Measurements from ENCODE around the gene POLK.
"Not testable (repeated sequence)": the region's sequence is repeated elsewhere in the genome, so short reads cannot be mapped to it uniquely, and the experiment has no call there.

DNA sequence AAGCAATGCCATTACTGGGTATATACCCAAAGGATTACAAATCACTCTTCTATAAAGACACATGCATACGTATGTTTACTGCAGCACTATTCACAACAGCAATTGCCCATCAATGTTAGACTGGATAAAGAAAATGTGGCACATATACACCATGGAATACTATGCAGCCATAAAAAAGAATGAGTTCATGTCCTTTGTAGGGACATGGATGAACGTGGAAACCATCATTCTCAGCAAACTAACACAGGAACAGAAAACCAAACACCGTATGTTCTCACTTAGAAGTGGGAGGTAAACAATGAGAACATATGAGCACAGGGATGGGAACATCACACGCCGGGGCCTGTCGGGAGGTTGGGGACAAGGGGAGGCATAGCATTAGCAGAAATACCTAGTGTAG lies 21.8 kb upstream of the POLK start:
- TF ChIP-seq CTCF (conservative IDR thresholded peaks at IDR 0.05; ENCODE audit: low read length); EZH2phosphoT487 (IDR thresholded peaks at IDR 0.05; ENCODE audit: borderline replicate concordance, low read depth, low read length): not testable (repeated sequence)
